GM12878 (cell line): ENCODE data around the gene GFOD2. TPM values are rescaled to one million over a fixed set of nuclear protein-coding genes. Genes with fewer than 3 reads are reported as not detected.

Experiments used
- ATAC-seq: fragments of 200-7000 bp; cut with Tn5 transposase; 3 replicates; pipeline ENCODE4 v1.9.1; 2020; ENCODE audit warnings: mild to moderate bottlenecking, moderate library complexity
- BruUV-seq: library from RNA; stranded (reverse); fragments of 400-500 nt; replicated peaks from 2 replicates; lab custom pipeline; 2021; lab: Mats Ljungman, UMichigan
- CTCF ChIA-PET: fragments of 300-600 bp; sonication (Branson Sonifier 250); formaldehyde crosslinking; extraction: SDS; loops from one replicate; lab custom pipeline; 2021; ENCODE audit warnings: inconsistent platforms; lab: Yijun Ruan, JAX
- POLR2A ChIA-PET: fragments of 350-600 bp; formaldehyde crosslinking; extraction: SDS; loops from one replicate; lab custom pipeline; 2021; ENCODE audit warnings: inconsistent platforms; lab: Charles Lee
- RAD21 ChIA-PET: fragments of 300-600 bp; sonication (Branson Sonifier 250); formaldehyde crosslinking; loops from one replicate; lab custom pipeline; 2023; ENCODE audit warnings: antibody characterized with exemption; ENCODE audit not compliant: unreplicated experiment; lab: Charles Lee
- SMC1A ChIA-PET: fragments of 300-600 bp; sonication (Branson Sonifier 250); formaldehyde crosslinking; loops from one replicate; lab custom pipeline; 2023; ENCODE audit not compliant: unreplicated experiment, uncharacterized antibody; lab: Charles Lee
- DNase-seq: peaks from one replicate; pipeline ENCODE4 v3.0.0-alpha.2; 2011; ENCODE audit warnings: low read depth, low spot score
- FAIRE-seq: peaks from 3 replicates; lab custom pipeline; 2011; peaks lifted over from hg19 to GRCh38; lab: Jason Lieb, UNC
- H2AFZ ChIP-seq: 2 replicates; pipeline ENCODE4 v1.6.0; 2011; ENCODE audit warnings: low read depth, low read length, control low read depth; ENCODE audit not compliant: control insufficient read depth
- H3K27ac ChIP-seq: 2 replicates; pipeline ENCODE4 v1.5.1; 2011; ENCODE audit warnings: control low read depth; ENCODE audit not compliant: control insufficient read depth, insufficient read depth
- H3K27me3 ChIP-seq, 2 experiments: replicated peaks in 1 of 2; 2 replicates each; pipeline versions ENCODE4 v1.6.0 to v1.6.1; 2011; ENCODE audit warnings: low read length in 1 of 2; ENCODE audit not compliant: control insufficient read depth in 2 of 2, insufficient read depth in 2 of 2
- H3K36me3 ChIP-seq, 2 experiments: 2 replicates each; pipeline ENCODE4 v1.5.1; 2011; ENCODE audit warnings: low read length in 1 of 2; ENCODE audit not compliant: control insufficient read depth in 2 of 2, insufficient read depth in 2 of 2
- H3K4me1 ChIP-seq: 2 replicates; pipeline ENCODE4 v1.6.1; 2011; ENCODE audit warnings: mild to moderate bottlenecking, low read length, moderate library complexity, mixed read lengths; ENCODE audit not compliant: control insufficient read depth, insufficient read depth
- H3K4me2 ChIP-seq: 2 replicates; pipeline ENCODE4 v1.6.0; 2011; ENCODE audit warnings: control low read depth; ENCODE audit not compliant: control insufficient read depth, insufficient read depth
- H3K4me3 ChIP-seq: fragments of 200-600 bp; sonication (generic); 2 replicates; pipeline ENCODE4 v1.5.1; 2016
- H3K79me2 ChIP-seq: 2 replicates; pipeline ENCODE4 v1.6.0; 2011; ENCODE audit warnings: low read length; ENCODE audit not compliant: control insufficient read depth, insufficient read depth
- H3K9ac ChIP-seq: 2 replicates; pipeline ENCODE4 v1.8.0; 2011; ENCODE audit warnings: low read length, control low read depth, mixed read lengths; ENCODE audit not compliant: control insufficient read depth, insufficient read depth
- H3K9me3 ChIP-seq: replicated peaks from 3 replicates; pipeline ENCODE4 v1.5.1; 2011; ENCODE audit warnings: mild to moderate bottlenecking, low read length; ENCODE audit not compliant: control insufficient read depth, insufficient read depth
- H4K20me1 ChIP-seq: 2 replicates; pipeline ENCODE4 v1.6.0; 2011; ENCODE audit not compliant: control insufficient read depth, insufficient read depth
- CHD4 ChIP-seq: fragments of 200-600 bp; sonication (generic); IDR thresholded peaks from 2 replicates; pipeline ENCODE4 v1.6.1; 2016; ENCODE audit warnings: mild to moderate bottlenecking
- HDAC2 ChIP-seq: fragments of 200-600 bp; sonication (generic); IDR thresholded peaks from 2 replicates; pipeline ENCODE4 v1.6.1; 2017
- IKZF1 ChIP-seq: fragments of 450-650 bp; conservative IDR thresholded peaks from 2 replicates; pipeline ENCODE4 v1.6.1; 2017; ENCODE audit warnings: antibody characterized with exemption, mild to moderate bottlenecking
- MEF2B ChIP-seq: fragments of 450-650 bp; IDR thresholded peaks from 2 replicates; pipeline ENCODE4 v1.6.1; 2018; ENCODE audit warnings: mild to moderate bottlenecking, moderate library complexity; ENCODE audit not compliant: partially characterized antibody, poor library complexity, severe bottlenecking
- NFXL1 ChIP-seq: fragments of 450-650 bp; IDR thresholded peaks from 2 replicates; pipeline ENCODE4 v1.6.1; 2017; ENCODE audit warnings: antibody characterized with exemption, mild to moderate bottlenecking, borderline replicate concordance
- PAX5 ChIP-seq: IDR thresholded peaks from 2 replicates; pipeline ENCODE4 v1.6.1; 2011; ENCODE audit warnings: low read depth, low read length, borderline replicate concordance
- RUNX3 ChIP-seq: IDR thresholded peaks from 2 replicates; pipeline ENCODE4 v1.6.1; 2012; ENCODE audit warnings: low read length, inconsistent platforms
- SUZ12 ChIP-seq: fragments of 200-600 bp; sonication (generic); IDR thresholded peaks from one replicate; pipeline ENCODE4 v1.6.1; 2018; ENCODE audit warnings: antibody characterized with exemption, mild to moderate bottlenecking; ENCODE audit not compliant: unreplicated experiment
- ZBTB4 ChIP-seq: fragments of 450-650 bp; formaldehyde crosslinking; IDR thresholded peaks from 2 replicates; pipeline ENCODE4 v1.4.0; 2022; ENCODE audit warnings: mild to moderate bottlenecking, moderate library complexity
- ZNF687 ChIP-seq: fragments of 450-650 bp; IDR thresholded peaks from 2 replicates; pipeline ENCODE4 v1.6.1; 2017; ENCODE audit warnings: mild to moderate bottlenecking, moderate library complexity
- ZZZ3 ChIP-seq: IDR thresholded peaks from 2 replicates; pipeline ENCODE4 v1.6.1; 2011; ENCODE audit warnings: low read depth; ENCODE audit not compliant: control insufficient read depth, insufficient read length
- WGBS: methylation state at CpG from one replicate; pipeline ENCODE4 v1.1.6; 2016; ENCODE audit warnings: low lambda C conversion rate; ENCODE audit not compliant: insufficient replicate concordance, insufficient coverage; ENCODE audit errors: missing lambda C conversion rate; 5-methylcytosine and 5-hydroxymethylcytosine counted together
- in situ Hi-C: fragments of 300-500 bp; cut with MboI; formaldehyde crosslinking; loops from 9 replicates; pipeline ENCODE4 v1.14.3; 2018; ENCODE audit warnings: mixed read lengths
- intact Hi-C: fragments of 100-400 bp; cut with micrococcal nuclease; formaldehyde crosslinking; loops from one replicate; pipeline ENCODE4 v1.14.2; 2022; ENCODE audit not compliant: unreplicated experiment
- polyA plus RNA-seq, 11 experiments: library from polyadenylated mRNA; depleted of rRNA in 4 of 11; unstranded in 6 of 11; stranded (reverse) in 5 of 11; fragments of >200 nt; fragmentation: Nextera tagmentation in 4 of 11; fragmentation: Illumina TruSeq in 1 of 11; extraction: Ambion mirVana in 4 of 11; extraction: Trizol in 1 of 11; gene quantifications; 1 replicate in 1 of 11; 2 replicates in 10 of 11; pipeline versions ENCODE4 v1.2.1 to v1.2.3, GENCODE V29; 2011 to 2016; ENCODE audit warnings: inconsistent platforms in 2 of 11, missing spikeins in 2 of 11, low read depth in 1 of 11
- total RNA-seq, 4 experiments: library from RNA; depleted of rRNA in 3 of 4; stranded (reverse); fragments of >200 nt in 3 of 4; fragmentation: Illumina TruSeq in 1 of 4; extraction: Trizol in 1 of 4; gene quantifications; 2 replicates each; pipeline versions ENCODE4 v1.2.1 to v1.2.3, GENCODE V29; 2013 to 2021

Gene GFOD2
- total and polyA plus RNA-seq, 10 of the 15 experiments (the other 5 are each of a cell fraction or from before 2014, with no cell fraction given) = 2.0 to 15.9 (median 12.0) TPM

GRCh38 chr16:67675579-67675935 is 43.6 kb downstream of the GFOD2 start:
- TF ChIP-seq ZBTB4 (no peak), HDAC2 (no peak), NFXL1 (no peak), IKZF1 (no peak), SUZ12 (no peak), ZNF687 (no peak), RUNX3 (no peak), MEF2B (no peak), ZZZ3 (no peak), PAX5 (no peak), CHD4 (no peak)
- ChIA-PET CTCF (no interaction called here), SMC1A (no interaction called here), RAD21 (no interaction called here), POLR2A (no interaction called here)
- Histone ChIP-seq H3K27ac (no peak overlapping the region), H3K4me2 (no peak overlapping the region), H3K9me3 (no peaks in the 10 kb centered on the region), H3K9ac (no peak overlapping the region), H3K36me3 (0 out of 4 replicates have a peak, but pooled peaks cover 0 to 1% of the 10 kb centered on the region in 2 experiments), H3K4me3 (no peak overlapping the region), H2AFZ (no peak overlapping the region), H3K4me1 (peaks cover 5% of the 10 kb centered on the region), H3K27me3 (no peaks in the 10 kb centered on the region), H3K79me2 (no peaks in the 10 kb centered on the region), H4K20me1 (no peaks in the 10 kb centered on the region)
- BruUV-seq = no TSS peak
- intact Hi-C loops = no loop called here
- DNase-seq (no peak), FAIRE-seq (no peak), ATAC-seq (no peak)
- WGBS = 96% methylated on average over 15 of the region's 17 CpGs
- in situ Hi-C loops = loop anchor here (5.0 kb wide), 1 partner anchor 252 kb away; no protein-coding TSS in a partner anchor
